GM10266 (cell line): ENCODE measurements around the gene NEDD4L.

ENCODE experiments used
- DNase-seq: peaks from one replicate; pipeline ENCODE4 v3.0.0; 2012; ENCODE audit errors: extremely low spot score
- TF ChIP-seq, protein P1 (sequence below): IDR thresholded peaks from 2 replicates; pipeline ENCODE4 v1.5.1; 2012; ENCODE audit warnings: mild to moderate bottlenecking, low read depth; ENCODE audit not compliant: control insufficient read depth, insufficient read depth; ENCODE audit errors: missing control alignments

The NEDD4L gene

GRCh38 chr18:58405107-58405898 is 361.3 kb downstream of the NEDD4L start:
- TF ChIP-seq, protein P1, sequence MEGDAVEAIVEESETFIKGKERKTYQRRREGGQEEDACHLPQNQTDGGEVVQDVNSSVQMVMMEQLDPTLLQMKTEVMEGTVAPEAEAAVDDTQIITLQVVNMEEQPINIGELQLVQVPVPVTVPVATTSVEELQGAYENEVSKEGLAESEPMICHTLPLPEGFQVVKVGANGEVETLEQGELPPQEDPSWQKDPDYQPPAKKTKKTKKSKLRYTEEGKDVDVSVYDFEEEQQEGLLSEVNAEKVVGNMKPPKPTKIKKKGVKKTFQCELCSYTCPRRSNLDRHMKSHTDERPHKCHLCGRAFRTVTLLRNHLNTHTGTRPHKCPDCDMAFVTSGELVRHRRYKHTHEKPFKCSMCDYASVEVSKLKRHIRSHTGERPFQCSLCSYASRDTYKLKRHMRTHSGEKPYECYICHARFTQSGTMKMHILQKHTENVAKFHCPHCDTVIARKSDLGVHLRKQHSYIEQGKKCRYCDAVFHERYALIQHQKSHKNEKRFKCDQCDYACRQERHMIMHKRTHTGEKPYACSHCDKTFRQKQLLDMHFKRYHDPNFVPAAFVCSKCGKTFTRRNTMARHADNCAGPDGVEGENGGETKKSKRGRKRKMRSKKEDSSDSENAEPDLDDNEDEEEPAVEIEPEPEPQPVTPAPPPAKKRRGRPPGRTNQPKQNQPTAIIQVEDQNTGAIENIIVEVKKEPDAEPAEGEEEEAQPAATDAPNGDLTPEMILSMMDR: no peak
- no peak for DNase-seq

GRCh38 chr18:58407263-58407648 is 363.2 kb downstream of the NEDD4L start:
- no peak for DNase-seq
- TF ChIP-seq, protein P1: no peak

DNA sequence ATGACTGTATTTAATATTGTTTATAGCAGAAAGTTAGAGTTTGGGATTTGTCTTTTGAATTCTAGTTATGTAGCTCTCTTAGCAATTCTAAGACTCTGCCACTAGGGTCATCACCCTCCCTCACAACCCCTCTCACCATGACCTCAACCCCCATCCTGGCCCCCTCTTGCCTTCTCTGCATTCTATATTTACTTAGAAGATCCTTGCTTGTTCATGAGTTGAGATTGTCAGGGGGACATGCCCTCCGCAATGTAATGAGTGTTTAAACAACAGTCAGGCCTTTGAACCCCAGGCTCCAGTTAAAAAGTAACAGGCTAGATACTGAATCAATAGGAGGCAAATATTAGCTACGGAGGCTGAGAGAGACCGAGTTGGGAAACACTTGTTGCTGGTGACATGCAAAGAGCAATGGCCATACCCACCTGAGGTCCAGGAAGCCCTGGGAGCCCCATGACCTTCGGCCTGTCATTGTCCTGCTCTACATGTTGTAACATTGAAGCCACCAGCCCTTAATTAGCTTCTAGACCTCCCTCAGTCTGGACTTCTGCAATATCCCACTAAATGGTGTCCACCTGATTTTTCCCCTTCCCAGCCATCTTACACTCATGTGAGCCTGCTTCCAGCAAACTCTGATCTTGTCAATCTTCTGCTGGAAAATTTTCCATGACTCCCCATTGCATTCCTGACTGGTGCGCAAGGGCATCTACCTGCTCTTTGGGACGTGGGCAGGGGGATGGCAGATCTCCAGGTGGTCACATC is 363.8 kb downstream of the NEDD4L start:
- TF ChIP-seq, protein P1: no peak
- no peak for DNase-seq

DNA sequence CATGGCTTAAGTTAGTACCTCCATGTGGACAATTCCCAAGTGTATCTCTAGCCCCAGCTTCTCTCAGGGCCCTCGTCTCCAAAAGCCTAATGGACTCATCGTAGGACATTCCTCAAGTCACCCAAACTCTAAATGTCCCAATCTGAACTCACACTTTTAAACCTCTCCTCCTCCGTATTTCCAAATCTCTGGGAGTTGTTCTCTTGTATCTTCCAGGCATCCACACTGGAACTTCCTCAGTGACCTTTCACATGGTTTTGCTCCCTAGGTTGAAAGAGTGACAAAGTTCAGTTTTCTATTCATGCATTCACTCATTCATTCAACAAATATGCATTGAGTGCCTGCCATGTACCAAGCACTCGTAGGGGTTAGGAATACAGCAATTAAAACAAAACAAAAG is 364.6 kb downstream of the NEDD4L start:
- no peak for DNase-seq
- TF ChIP-seq, protein P1: no peak

DNA sequence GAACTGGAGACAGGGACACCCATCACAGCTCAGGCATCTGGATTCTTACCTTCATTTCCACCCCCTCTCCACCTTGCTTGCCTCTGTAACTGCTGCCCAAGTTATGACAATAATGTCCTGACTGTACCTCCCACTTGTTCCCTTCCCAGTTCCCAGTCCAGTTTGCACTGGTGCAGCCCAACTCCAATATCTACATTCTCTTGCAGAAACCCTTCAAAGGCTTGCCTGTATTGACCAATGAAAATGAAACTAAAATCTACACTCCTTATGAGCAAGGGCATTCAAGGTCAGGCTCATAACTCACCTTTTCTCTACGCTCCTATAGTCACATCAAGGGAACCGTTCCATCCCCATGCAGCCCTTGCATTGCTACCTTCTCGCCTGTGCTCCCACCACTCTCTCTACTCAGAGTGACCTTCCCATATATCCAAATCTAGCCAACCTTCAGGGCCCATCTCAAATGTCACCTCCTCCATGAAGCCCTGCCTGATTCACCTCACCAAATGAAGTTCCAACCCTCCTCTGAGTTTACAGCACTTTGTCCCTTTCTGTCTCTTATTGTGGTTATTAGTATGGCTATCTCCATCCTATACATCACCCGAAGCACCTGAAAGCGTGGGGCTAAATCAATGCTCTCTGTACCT is 365.9 kb downstream of the NEDD4L start:
- TF ChIP-seq, protein P1: no peak
- no peak for DNase-seq

- TF ChIP-seq, protein P1: no peak
- no peak for DNase-seq
Measured at GRCh38 chr18:58411323-58411722, 367.3 kb downstream of the NEDD4L start.
